Ramos (cell line): ENCODE results near the gene KPNA6.
"Not testable (repeated sequence)": the region's sequence is repeated elsewhere in the genome, so short reads cannot be mapped to it uniquely, and the experiment has no call there.

Source experiments
- in situ Hi-C: fragments of 300-500 bp; cut with MboI; formaldehyde crosslinking; loops from one replicate; pipeline ENCODE4 v1.14.3; 2022; ENCODE audit warnings: low sequenced_read_pairs; ENCODE audit not compliant: unreplicated experiment

The KPNA6 gene

DNA sequence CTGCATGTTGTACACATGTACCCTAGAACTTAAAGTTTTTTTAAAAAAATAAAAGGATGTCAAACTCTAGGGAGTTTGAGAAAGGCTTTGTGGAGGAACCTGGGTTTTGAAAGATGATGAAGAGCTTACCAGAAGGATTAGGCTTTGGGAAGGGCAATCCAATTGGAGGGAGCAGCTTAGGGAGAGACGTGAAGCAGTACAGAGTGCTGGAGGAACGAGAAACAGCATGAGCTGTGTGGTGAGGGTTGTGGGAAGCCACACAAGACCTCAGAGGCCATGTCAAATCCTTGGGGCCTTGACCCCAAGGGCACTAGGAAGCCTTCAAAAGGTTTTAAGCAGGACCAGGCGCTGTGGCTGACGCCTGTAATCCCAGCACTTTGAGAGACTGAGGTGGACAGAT, 8.4 kb upstream of the KPNA6 start:
- in situ Hi-C loops, result no loop called here

DNA sequence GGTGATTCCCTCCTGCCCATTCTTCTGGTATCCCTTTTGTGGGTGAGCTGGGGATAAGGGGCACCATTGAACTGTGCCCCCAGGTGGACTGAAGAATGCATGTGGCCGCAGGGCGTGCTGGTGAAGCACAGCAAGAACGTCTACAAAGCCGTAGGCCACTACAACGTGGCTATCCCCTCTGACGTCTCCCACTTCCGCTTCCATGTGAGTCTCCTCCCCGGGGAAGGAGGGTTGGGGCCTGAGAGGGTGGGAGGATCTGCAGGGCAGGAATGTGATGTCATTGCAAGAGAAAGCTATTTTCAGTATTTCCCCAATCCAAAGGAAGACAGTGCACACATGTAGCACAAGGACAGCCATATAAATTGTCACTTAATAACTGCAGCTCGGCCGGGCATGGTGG, 7.5 kb upstream of the KPNA6 start:
- in situ Hi-C loops, result no loop called here

DNA sequence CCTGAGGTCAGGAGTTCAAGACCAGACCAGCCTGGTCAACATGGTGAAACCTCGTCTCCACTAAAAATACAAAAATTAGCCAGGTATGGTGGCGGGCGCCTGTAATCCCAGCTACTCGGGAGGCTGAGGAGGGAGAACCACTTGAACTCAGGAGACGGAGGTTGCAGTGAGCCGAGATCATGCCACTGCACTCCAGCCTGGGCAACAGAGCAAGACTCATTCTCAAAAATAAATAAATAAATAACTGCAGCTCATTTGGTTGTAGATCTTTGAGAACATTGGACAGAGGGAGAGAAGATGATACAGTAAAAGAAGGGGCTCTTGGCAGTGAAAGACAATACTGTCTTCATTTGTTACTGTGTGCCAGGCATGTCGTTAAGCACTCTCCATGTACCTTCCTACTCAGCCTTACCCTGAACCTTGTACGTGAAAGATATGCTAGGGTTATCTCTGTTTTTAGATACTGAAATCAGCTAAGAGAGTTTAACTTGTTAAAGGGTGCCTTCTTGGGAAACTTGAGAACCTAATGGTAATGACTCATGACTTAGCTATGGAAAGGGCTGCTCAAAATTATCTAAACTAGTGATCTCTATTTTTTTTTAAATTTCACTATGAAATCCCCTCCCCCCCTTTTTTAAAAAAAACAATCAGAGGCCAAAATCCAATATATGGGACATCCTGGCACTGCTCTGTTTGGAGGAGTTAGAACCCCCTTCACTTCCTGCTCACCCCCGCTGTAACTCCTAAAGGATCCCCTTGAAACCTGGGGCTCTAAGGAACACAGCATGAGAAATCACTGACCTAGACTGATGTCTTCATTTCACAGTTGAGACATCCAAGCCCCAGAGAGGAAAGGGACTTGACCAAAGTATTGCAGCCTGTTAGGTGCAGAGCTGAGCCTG, 6.8 kb upstream of the KPNA6 start:
- in situ Hi-C loops, result no loop called here

DNA sequence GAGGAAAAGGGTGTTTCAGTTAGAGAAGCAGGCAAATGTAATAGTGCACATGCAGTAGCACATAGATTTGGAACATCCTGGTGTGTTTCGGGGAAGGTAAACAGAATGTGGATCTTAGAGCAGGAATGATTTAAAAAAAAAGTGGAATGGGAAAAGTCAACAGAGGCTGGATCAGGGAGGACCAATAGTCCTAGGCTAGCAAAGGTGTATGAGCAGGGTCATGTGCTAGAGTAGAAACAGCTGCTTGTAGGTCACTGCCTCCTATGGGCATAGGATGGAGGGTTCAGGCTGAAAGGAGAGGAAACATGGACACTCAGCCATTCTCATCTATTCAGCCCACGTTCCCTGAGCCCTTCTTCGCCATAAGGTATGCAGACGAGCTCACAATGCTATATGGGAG, 3.7 kb upstream of the KPNA6 start:
- in situ Hi-C loops, result no loop called here

DNA sequence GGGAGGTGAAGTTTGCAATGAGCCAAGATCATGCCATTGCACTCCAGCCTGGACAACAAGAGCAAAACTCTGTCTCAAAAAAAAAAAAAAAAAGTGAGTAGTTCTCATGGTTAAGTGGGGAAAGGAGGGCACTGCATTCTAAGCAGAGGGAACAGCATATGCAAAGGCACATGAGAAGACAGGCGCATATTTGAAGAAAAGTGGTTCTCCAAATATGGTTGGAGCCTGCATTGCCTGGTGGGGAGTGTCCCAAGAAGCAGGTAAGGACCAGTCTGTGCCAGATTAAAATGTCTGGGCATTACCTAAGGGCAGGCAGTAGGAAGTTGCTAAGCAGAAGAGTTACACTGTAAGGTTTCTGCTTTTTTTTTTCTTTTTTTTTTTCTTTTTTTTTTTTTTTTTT, 2.5 kb upstream of the KPNA6 start:
- in situ Hi-C loops, result no loop called here

DNA sequence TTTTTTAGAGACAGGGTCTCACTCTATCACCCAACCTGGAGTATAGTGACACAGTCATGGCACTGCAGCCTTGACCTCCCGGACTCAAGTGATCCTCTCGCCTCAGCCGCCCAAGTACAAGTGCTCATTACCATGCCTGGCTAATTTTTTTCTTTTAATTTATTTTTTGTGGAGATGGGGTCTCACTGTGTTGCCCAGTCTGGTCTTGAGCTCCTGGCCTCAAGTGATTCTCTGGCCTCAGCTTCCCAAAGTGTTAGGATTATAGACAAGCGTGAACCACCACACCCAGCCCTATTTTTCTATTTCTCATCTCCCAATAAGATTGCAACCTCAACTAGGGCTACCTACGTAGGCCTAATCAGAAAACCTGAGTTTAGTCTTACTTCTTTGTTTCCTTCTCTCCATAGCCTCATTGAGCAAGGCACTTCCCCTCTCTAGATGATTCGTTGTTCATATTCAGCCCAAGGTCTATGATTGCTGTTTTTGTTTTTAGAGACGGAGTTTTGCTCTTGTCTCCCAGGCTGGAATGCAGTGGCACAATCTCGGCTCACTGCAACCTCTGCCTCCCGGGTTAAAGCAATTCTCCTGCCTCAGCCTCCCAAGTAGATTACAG, 1.1 kb upstream of the KPNA6 start:
- in situ Hi-C loops, result no loop called here

DNA sequence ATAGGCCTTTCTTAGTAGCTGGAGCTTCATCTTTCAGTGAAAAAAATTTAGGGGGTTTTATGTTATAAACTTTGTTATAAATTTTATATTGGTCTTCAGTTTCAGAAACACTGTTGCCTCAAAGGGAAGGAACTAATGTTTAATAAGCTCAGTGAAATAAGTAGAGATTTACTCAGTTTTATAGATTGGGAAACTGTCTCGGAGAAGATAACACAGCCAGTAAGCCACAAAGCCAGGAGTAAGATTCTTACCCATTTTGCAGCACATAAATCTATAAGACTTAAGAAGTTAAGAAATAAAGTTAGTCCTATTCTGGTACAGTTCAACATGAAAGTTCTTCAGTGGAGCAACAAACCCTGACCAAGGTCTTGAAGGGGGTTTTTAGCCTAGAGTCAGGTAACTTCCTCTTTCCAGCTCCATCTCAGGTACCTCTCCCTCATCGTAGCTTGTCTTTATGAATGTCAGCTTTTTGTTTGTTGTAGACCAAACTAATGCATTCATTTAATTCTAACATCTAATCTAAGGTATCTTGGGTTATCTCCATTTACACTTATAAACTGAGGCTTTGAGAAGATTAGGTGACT, 3.3 kb downstream of the KPNA6 start:
- in situ Hi-C loops, result no loop called here

DNA sequence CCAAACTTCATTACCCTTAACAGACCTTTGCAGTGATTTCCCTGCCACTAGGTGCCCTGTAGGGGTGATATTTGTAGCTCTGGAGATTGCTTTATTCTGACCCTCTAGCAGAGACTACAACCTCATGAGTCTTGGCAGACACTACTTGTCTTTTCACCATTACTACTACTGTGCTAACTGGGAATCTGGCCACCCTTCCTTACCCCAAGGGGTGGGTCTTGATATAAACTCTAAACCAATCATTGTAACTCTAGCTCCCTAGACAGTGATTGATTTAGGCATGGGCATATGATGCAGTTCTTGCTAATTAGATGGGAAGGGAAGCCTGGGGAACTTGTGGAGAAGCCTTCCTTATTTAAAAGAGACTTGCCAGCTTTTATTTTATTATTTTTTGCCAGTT, 3.9 kb downstream of the KPNA6 start:
- in situ Hi-C loops, result no loop called here

DNA sequence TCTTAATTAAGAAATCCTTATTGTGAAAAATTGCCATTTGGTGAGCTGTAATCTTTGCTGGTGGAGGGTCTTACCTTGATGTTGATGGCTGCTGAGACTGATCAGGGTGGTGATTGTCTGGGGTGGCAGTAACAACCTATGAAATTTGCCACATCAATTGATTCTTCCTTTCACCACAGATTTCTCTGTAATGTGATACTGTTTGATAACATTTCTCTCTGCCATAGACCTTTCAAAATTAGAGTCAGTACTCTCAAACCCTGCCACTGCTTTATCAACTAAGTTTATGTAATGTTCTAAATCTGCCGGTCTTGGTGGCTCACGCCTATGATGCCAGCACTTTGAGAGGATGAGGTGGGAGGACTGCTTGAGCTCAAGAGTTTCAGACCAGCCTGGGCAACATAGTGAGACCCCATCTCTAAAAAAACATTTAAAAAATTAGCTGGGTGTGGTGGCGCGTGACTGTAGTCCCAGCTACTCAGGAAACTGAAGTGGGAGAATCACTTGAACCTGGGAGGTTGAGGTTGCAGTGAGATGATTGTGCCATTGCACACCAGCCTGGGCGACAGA, 5.0 kb downstream of the KPNA6 start:
- in situ Hi-C loops, result no loop called here

DNA sequence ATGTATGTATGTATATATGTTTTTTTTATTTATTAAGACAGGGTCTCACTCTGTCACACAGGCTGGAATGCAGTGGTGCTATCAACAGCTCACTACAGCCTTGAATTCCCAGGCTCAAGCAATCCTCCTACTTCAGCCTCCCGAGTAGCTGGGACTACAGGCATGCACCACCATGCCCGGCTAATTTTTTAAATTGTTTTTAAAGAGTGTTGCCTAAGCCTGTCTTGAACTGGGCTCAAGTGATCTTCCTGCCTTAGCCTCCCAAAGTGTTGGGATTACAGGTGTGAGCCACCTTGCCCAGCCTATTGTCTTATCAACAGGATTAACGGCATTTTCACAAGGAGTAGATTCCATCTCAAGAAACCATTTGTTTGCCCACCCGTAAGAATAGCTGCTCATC, 5.6 kb downstream of the KPNA6 start:
- in situ Hi-C loops, result not testable (repeated sequence)

DNA sequence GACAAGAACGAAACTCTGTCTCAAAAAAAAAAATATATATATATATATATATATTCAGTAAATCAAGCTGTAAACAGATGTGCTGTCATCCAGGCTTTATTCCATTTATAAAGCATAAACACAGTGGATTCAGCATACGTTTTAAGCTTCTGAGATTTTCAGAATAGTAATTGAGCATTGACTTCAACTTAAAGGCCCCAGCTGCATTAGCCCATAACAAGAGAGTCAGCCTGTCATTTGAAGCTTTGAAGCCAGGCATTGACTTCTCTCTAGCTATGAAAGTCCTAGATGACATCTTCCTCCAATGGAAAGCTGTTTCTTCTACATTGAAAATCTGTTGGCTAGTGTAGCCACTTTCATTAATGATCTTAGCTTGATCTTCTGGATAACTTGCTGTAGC, 6.6 kb downstream of the KPNA6 start:
- in situ Hi-C loops, result no loop called here

DNA sequence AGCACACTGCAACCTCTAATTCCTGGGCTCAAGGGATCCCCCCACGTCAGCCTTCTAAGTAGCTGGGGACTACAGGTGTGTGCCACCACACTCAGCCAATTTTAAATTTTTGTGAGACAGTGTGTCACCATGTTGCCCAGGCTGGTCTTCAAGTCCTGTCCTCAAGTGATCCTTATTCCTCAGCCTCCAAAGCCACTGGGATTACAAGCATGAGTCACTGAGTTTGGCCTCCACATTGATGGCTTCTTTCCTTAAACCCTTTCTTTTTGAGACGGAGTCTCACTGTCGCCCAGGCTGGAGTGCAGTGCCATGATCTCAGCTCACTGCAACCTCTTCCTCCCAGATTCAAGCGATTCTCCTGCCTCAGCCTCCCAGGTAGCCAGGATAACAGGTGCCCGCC, 7.6 kb downstream of the KPNA6 start:
- in situ Hi-C loops, result no loop called here

DNA sequence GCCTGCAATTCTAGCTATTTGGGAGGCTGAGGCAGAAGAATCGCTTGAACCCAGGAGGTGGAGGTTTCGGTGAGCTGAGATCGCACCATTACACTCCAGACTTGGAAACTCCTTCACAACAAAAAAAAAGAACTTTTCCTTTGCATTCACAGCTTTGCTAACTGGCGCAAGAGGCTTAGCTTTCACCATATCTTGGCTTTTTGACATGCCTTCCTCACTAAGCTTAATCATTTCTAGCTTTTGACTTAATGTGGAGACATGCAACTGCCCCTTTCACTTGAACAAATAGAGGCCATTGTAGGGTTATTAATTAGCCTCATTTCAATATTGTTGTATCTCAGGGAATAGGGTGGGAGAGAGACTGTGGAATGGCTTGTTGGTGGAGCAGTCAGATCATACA, 8.7 kb downstream of the KPNA6 start:
- in situ Hi-C loops, result no loop called here

DNA sequence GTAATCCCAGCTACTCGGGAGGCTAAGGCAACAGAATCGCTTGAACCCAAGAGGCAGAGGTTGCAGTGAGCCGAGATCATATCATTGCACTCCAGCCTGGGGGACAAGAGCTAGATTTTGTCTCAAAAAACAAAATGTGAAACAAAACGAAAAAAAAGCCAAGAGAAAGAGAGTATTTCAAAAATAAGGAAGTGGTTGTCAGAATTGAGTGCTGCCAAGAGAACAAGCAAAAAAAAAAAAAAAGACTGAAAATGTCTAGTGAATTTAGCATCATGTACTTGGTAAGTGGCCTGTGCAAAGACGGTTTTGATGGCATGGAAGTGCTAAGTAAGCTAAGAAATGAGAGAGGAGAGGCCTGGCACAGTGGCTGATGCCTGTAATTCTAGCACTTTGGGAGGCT, 14.3 kb downstream of the KPNA6 start:
- in situ Hi-C loops, result no loop called here

DNA sequence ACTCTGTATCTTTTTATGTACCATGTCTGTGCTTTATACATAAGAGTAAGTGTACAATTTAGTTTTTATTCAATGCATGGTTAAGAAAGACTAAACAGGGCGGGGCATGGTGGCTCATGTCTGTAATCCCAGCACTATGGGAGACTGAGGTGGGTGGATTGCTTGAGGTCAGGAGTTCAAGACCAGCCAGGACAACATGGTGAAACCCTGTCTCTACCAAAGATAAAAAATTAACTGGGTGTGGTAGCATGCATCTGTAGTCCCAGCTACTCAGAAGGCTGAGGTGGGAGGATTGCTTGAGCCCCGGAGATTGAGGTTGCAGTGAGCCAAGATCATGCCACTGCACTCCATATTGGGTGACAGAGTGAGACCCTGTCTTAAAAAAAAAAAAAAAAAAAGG, 15.5 kb downstream of the KPNA6 start:
- in situ Hi-C loops, result not testable (repeated sequence)

DNA sequence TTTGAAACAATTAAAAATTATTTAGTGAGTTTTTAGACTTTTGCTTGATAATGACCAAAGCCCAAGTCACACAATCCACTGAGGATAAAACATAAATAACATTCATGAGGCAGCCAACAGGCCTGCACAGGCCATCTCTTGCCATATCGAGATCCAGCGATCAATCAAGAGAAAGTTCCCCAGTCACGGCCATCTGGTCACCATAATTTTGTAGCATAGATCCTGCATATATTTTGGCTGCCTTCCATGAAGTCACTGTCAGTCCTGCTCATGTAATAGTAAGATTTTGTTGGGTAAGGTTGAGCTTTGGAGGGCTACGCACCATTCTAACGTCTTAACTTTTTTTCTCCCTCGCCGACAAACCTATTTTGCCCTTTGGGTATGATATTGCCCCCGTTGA, 17.5 kb downstream of the KPNA6 start:
- in situ Hi-C loops, result no loop called here

DNA sequence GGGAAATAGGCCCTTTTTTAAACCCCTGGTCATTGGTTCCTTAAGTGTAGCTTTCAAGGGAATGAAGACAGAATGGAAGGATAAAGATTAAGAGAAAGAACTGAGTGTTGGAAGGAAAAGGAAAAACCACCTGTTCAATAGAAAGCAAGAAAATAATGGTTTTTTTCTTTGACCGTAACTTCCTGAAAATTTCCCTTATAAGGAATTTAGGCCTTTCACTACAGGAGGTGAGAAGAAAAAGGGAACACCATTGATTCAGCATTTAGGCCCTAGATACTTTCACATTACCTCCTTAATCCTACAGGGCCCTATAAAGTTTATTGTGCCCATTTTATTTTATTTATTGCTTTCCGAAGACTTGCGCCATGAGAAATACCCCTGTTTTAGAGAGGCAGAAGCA, 18.9 kb downstream of the KPNA6 start:
- in situ Hi-C loops, result no loop called here

DNA sequence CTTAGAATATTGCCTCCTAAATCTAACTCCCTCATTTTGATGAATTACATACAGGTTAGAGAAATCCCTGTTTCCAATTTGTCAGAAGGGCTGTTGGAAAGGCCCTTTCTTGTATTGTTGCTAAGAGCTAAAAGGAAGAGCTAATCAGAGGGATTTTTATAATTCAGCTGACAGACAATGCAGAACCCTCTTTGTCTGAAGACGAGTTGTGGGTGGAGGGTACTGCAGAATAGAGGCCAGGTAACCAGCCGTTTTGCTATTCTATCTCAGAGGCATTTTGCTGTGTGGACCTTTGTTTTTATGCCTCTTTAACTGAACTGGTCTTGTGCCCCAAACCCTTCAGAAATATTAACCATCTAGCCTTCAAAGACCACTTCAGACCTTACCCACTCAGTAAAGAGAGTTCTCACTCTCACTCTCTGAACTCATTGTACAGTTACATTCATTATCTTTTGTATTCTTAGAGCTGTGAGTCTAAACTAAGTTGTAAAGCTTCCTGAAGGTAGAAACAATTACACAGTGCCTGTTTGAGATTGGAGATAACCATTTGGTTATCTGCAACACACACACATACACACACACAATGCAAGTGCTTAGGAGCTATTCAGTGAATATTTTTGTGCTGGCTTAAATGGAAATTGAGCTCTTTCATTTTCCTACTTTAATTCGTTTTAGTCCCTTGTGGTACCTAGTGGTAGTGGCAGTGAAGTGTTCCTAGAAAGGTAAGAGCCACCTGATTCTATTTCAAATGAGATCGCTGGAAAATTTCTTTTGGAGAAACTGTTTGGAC, 19.7 kb downstream of the KPNA6 start:
- in situ Hi-C loops, result no loop called here

DNA sequence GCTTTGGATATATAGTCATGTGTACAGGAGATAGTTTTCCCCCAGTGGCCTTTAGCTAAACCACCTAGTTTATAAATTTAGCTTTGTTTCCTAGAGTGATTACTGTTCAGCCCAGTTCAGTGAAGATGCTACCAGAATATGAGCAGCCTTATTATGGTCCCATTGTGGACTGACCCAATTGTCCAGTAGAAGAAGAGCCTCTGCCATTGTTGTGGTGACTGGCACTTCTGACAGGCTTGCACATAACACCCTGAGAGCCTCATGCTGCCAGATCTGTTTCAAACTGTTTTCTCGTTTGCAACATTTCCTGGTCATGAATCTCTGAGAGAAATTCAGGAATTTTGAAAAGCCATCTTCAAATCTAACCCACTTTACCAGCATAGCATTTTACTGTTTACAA, 20.6 kb downstream of the KPNA6 start:
- in situ Hi-C loops, result no loop called here

DNA sequence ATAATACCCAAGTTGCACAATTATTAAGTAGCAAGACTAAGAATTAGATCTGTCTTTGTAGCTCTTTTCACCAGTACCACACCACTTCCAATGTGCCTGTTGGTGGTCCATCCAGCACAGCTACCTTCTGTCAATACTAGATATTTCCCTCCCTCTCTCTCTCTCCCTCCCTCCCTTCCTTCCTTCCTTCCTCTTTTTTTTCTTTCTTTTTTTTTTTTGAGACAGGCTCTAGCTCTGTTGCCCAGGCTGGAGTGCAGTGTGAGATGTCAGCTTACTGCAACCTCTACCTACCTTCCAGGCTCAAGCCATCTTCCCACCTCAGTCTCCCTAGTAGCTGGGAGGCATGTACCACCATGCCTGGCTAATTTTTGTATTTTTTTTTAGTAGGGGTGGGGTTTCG, 21.1 kb downstream of the KPNA6 start:
- in situ Hi-C loops, result no loop called here

DNA sequence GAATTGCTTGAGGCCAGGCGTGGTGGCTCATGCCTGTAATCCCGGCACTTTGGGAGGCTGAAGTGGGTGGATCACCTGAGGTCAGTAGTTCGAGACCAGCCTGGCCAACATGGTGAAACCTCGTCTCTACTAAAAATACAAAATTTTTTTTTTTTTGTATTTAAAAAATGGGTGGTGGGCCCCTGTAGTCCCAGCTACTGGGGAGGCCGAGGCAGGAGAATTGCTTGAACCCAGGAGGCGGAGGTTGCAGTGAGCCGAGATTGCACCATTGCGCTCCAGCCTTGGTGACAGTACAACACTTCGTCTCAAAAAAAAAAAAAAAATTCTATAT, 26.1 kb downstream of the KPNA6 start:
- in situ Hi-C loops, result not testable (repeated sequence)
